ENCODE data around the gene ZNF331.

ZNF331 gene

DNA sequence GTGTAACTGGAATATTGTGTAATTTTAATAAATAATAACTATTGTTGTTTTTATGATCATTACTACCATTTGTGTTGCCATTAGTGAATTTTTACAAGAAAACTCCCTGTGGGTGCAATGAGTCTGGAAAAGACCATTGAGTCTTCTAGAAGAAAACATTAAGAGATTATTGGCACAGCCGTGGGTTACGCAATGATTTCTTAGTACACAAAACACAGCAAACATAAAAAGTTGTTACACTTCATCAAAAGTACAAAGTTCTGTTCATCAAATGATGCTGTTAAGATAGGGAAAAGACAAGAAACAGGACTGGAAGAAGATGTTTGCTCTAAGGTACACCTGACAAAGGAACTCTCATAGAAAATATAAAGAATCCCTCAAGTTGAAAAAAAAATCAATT lies 41.6 kb downstream of the ZNF331 start:
- no peak for DNase-seq

DNA sequence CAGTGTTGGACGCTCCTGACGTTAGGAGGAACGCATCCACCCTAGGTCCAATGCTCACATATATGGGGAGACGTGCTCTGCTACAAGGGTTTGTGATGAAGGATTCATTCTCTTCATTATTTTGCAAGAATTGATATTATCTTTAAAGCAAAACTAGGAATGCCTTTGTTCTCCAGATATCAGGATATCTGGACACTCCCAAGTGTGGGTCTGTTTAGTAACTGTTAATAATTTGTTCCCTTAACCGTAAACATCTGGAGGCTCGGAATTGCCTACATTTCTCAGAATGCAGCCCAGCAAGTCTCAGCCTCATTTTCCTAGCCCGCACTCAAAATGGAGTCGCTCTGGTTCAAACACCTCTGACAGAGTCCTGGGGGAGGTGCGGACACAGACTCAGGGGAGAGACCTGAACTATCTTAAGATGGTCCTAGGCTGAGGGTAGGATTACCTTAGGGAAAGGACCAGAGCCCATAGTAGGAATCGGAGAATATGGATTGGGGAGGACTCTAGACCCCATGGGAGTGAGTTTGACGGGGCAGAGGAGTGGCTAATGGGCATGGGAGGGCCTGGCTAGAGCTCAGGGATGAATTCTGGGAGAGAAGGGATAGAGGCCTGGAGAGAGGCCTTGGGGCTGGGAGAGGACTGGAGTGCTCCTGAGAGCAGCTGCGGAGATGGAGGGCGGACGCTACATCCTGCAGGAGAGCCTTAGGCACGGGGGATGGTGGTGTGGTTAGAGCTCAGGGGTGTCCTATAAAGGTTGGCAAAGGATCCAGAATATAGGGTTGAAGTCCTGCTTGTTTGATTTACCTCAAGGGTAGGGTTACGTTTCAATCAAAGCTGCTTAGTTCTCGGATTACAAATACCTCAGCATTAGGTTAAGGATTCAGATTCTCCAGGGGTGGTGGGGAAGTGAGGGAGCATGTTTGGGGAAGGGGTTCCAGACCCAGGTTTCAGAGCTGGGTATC lies 43.2 kb downstream of the ZNF331 start:
- no peak for DNase-seq

GRCh38 chr19:53581871-53582279 lies 43.9 kb downstream of the ZNF331 start:
- no peak for DNase-seq

DNA sequence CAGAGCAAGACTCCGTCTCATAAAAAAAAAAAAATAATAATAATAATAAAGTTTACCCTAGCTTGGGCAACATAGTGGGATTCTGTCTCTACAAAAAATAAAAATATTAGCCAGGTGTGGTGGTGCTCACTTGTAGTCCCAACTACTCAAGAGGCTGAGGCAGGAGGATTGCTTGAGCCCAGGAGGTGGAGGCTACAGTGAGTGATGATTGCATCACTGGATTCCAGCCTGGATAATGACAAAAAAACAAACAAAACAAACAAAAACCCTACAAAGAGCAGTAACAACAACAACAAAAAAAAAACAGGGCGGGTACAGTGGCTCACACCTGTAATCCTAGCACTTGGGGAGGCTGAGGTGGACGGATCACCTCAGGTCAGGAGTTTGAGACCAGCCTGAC lies 45.2 kb downstream of the ZNF331 start:
- DNase-seq, result no peak

GRCh38 chr19:53586277-53586691 lies 48.3 kb downstream of the ZNF331 start:
- DNase-seq, result no peak

GRCh38 chr19:53594811-53595509 lies 57.0 kb downstream of the ZNF331 start:
- DNase-seq, result no peak

- no peak for DNase-seq
These were observed 57.5 kb downstream of the ZNF331 start for GRCh38 chr19:53595510-53595867.

DNA sequence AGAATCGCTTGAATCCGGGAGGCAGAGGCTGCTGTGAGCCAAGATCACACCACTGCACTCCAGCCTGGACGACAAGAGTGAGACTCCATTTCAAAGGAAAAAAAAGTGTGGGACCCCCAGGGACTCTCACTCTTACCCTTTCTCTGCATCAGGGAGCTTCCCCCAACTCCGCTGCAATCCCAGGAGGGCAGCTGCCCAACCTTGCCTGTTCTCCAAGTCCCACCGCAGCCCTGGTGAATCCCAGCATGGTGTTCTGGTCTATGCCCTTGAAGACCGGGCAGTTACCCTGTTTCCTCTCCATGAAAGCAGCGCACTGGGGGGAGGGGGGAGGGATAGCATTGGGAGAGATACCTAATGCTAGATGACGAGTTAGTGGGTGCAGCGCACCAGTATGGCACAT lies 58.1 kb downstream of the ZNF331 start:
- DNase-seq, result no peak

GRCh38 chr19:53597023-53597422 lies 59.1 kb downstream of the ZNF331 start:
- no peak for DNase-seq

DNA sequence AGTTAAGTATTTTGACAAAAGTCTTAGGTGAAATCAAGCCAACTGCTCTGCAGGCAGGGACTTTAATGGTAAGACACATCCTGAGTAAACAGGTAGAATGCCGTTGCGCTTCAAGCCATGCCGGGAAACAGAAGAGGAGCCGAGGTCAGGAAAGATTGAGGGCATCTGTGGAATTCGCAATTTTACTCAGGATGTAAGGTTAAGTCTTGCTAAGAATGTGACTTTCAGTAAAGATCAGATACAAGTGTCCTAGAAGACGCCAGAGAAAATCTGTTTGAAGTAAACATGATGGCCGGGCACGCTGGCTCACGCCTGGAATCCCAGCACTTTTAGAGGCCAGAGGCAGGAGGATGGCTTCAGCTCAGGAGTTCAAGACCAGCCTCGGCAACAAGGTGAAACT lies 60.4 kb downstream of the ZNF331 start:
- DNase-seq, result no peak

DNA sequence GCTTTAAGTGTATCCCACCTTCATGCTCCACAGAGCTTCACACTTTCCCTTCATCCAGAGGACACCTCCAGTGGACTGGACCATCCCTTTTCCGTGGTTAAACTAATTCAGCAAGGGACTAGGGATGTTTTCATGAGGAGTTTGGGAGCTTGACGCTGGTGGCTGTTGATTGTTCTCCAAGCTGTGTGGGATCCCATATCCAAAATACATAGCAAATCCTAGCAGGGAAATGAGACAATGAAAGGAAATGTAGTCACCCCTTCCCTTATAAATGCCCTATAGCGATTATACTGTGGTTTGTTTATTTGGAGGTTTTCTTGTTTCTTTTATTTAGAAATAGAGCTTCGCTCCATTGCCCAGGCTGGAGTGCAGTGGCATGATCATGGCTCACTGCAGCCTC lies 62.3 kb downstream of the ZNF331 start:
- DNase-seq, result no peak

DNA sequence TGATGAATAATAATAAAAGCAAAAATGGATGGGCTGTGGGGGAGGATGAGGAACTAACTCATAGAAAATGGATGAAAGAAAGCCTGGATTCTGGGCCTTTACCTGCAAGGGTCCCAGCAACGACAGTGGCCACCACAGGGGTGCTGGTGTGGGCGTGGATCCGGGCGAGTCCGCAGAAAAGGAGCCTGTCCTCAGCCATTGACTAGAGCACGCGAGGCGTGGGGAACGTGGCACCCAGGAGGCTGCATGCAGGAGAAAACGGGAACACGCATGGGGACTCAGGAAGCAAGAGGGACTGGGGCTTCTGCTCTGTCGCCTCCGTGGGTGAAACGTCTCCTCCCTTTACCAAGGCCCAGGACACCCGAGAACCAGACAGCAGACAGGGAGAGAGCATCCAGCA lies 68.1 kb downstream of the ZNF331 start:
- DNase-seq, result no peak

DNA sequence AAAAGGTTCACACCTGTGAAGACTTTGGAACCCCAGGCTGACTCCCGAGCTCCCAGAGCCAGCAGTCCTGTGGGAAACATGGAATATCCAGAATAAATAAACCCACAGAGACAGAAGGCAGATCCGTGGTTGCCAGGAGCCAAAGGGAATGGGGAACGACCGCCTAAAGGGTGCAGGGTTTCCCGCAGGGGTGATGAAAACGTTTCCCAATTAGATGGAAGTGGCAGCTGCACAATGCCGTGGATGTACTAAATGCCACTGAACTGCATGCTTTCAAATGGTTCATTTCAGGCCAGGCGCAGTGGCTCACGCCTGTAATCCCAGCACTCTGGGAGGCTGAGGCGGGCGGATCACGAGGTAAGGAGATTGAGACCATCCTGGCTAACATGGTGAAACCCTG lies 70.4 kb downstream of the ZNF331 start:
- no peak for DNase-seq

GRCh38 chr19:53612762-53613526 lies 75.0 kb downstream of the ZNF331 start:
- no peak for DNase-seq

GRCh38 chr19:53621885-53622740 lies 84.2 kb downstream of the ZNF331 start:
- no peak for DNase-seq

DNA sequence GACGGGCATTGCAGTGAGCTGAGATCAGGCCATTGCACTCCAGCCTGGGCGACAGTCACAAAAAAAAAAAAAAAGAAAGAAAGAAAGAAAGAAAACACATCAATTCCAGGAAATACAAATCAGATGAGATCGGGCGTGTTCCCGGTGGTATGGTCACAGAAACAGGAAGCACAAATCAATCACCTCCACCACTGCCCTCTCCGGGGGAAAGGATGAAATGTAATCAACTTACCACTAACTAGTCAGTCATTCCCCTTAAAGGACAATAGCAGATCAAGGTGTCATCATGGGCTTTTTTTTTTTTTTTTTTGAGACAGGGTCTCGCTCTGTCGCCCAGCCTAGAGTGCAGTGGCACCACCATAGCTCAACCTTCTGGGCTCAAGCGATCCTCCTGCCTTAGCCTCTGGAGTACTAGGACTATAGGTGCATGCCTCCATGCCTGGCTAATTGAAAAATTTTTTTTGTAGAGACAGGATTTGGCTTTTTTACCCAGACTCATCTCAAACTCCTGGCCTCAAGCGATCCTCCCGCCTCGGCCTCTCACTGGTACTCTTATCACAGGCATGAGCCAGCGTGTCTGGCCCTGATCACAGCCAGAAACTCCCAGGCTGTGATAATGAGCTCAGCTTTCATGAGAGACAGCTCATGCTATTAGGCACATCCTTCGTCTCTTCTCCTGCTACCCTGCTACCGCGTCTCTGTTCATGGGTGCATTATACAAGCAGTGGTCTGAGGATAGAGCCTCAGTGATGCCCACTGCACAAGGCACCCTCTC lies 87.0 kb downstream of the ZNF331 start:
- no peak for DNase-seq

DNA sequence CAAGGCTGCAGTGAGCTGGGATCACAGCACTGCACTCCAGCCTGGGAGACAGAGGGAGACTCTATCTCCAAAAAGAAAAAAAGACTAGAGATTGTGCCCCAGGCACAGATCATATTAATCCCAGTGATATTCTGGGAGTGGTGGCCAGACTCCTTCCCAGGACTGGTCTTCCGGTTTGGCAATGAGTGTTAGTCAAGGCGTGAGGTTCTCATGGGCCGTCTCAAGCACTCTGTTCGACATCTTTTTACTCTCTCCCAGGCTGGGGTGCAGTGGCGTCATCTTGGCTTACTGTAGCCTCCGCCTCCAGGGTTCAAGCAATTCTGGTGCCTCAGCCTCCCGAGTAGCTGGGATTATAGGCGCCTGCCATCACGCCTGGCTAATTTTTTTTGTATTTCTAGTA lies 88.5 kb downstream of the ZNF331 start:
- DNase-seq, result no peak

DNA sequence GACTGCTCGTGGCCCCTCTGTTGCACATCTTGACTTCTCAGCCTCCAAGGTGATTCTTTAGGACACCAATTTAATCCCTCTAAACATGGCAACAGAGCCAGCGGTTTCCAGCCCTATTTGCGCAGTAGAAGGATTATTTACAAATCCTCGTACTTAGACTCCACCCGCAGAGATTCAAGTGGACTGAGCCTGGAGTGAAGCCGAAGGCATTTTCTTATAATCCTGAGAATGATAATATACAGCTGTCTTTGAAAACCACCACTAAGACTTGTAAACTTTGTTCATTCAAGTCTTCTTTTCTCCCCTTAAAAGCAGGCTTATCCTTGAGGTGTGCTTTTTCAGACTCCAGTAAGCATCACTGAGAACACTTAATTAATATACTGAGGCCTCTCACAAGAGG lies 89.0 kb downstream of the ZNF331 start:
- no peak for DNase-seq

Data from KG1 (cell line).